ENCODE data around the gene MBP. TPM values are rescaled to one million over a fixed set of nuclear protein-coding genes. Genes with fewer than 3 reads are reported as not detected.

The MBP gene
- total RNA-seq, 2 donors from 2014 or later, result 15.4 to 15.8 TPM

DNA sequence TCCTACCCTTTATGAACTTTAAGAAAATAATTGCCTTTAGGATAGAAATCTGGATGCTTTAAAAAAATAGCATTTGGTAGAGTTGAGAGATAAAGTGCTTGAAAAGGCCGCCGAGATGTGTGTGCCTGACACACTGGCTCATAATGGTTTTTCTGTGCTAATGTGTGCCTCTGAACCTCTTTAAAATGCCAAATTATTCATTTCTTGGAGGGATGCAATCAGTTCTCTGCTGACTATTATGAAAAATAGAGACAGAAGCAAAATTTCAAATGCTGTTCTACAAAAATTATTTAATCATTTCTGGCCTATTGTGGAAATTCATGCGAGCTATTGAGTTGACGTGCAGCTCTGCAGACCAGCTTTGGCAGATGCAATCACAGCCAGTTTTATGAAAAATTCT is 18.0 kb upstream of the MBP start:
- no peaks in the 10 kb centered on the region for H3K4me1 ChIP-seq

DNA sequence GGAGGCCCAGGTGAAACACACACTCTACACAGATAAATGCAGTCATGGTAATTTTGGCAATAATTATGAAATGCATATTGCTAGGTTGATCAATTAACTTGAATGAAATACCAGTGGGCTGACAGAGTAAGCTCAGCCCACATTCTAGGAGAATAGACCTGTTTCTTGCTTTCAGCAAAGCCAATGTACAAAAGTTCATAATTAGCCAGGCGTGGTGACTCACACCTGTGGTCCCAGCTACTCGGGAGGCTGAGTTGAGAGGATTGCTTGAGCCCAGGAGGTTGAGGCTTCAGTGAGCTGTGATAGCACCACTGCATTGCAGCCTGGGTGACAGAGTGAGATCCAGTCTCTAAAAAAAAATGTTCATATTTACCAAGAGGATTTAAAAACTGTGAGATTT is 15.7 kb upstream of the MBP start:
- no peak overlapping the region for H3K4me3 ChIP-seq
- H3K27me3 ChIP-seq, result no peaks in the 10 kb centered on the region
- no peaks in the 10 kb centered on the region for H3K36me3 ChIP-seq
- peaks cover 0 to 3% of the 10 kb centered on the region in 2 donors for H3K9me3 ChIP-seq
- no peaks in the 10 kb centered on the region for H3K4me1 ChIP-seq
- TF ChIP-seq, protein P1, sequence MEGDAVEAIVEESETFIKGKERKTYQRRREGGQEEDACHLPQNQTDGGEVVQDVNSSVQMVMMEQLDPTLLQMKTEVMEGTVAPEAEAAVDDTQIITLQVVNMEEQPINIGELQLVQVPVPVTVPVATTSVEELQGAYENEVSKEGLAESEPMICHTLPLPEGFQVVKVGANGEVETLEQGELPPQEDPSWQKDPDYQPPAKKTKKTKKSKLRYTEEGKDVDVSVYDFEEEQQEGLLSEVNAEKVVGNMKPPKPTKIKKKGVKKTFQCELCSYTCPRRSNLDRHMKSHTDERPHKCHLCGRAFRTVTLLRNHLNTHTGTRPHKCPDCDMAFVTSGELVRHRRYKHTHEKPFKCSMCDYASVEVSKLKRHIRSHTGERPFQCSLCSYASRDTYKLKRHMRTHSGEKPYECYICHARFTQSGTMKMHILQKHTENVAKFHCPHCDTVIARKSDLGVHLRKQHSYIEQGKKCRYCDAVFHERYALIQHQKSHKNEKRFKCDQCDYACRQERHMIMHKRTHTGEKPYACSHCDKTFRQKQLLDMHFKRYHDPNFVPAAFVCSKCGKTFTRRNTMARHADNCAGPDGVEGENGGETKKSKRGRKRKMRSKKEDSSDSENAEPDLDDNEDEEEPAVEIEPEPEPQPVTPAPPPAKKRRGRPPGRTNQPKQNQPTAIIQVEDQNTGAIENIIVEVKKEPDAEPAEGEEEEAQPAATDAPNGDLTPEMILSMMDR (IDR thresholded peaks at IDR 0.05), result no peak
- no peak overlapping the region for H3K27ac ChIP-seq
- DNase-seq (ENCODE audit: low spot score), result no peak

More for the DNA sequence above, 18.0 kb upstream of the MBP start:
- no peaks in the 10 kb centered on the region for H3K27me3 ChIP-seq
- no peak for DNase-seq (ENCODE audit: low spot score)
- H3K4me3 ChIP-seq, result no peak overlapping the region
- H3K9me3 ChIP-seq, result no peaks in the 10 kb centered on the region
- H3K27ac ChIP-seq, result no peak overlapping the region
- no peaks in the 10 kb centered on the region for H3K36me3 ChIP-seq
- TF ChIP-seq, protein P1 (IDR thresholded peaks at IDR 0.05), result no peak

GRCh38 chr18:77147418-77147852 is 14.9 kb upstream of the MBP start:
- TF ChIP-seq, protein P1 (IDR thresholded peaks at IDR 0.05), result no peak
- peaks cover 0 to 3% of the 10 kb centered on the region in 2 donors for H3K9me3 ChIP-seq
- no peak overlapping the region for H3K4me3 ChIP-seq
- DNase-seq (ENCODE audit: low spot score), result no peak
- no peaks in the 10 kb centered on the region for H3K4me1 ChIP-seq
- no peak overlapping the region for H3K27ac ChIP-seq
- H3K27me3 ChIP-seq, result no peaks in the 10 kb centered on the region
- H3K36me3 ChIP-seq, result no peaks in the 10 kb centered on the region

DNA sequence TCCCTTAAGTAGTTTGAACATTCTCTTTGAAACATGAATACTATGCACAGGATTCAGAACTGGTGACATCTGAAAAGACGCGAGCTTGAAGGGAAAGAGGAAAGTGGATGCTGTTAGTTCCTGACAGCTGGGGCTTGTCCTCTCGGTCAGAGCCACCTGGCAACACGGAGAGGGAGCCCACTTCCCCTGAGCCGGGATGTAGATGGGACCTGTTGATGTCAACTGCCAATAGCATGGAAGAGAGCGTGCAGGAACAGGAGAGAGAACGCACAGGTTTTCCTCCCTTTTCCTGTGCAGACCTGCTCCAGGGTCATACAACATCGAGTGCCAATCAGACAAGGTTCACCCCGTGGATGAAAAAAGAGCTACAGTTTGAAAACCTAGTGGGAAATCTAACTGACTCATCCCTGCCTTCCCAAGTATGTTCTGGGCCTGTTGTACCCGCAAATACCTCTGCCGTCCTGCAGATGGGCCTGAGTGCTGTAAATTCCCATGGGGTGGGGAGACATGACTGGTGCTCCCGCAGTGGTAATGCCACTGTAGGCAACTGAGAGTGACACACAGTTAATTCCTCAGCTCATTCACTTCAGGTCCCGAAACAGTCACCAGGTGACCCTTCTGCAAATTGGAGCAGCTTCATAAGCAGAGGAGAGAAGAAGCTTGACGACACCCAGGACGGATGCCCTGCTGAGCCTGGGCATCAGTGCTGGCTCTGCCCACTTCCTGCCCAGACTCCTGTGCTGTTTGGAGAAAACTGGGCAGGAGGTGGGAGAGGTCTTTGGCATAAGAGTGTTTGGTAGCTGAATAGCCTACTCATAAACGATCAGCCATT is 13.9 kb upstream of the MBP start:
- no peak for DNase-seq (ENCODE audit: low spot score)
- Histone ChIP-seq H3K4me3 (no peak overlapping the region), H3K27ac (no peak overlapping the region), H3K4me1 (no peaks in the 10 kb centered on the region), H3K9me3 (peaks cover 0 to 3% of the 10 kb centered on the region in 2 donors), H3K27me3 (no peaks in the 10 kb centered on the region), H3K36me3 (no peaks in the 10 kb centered on the region)
- TF ChIP-seq, protein P1 (IDR thresholded peaks at IDR 0.05), result no peak

DNA sequence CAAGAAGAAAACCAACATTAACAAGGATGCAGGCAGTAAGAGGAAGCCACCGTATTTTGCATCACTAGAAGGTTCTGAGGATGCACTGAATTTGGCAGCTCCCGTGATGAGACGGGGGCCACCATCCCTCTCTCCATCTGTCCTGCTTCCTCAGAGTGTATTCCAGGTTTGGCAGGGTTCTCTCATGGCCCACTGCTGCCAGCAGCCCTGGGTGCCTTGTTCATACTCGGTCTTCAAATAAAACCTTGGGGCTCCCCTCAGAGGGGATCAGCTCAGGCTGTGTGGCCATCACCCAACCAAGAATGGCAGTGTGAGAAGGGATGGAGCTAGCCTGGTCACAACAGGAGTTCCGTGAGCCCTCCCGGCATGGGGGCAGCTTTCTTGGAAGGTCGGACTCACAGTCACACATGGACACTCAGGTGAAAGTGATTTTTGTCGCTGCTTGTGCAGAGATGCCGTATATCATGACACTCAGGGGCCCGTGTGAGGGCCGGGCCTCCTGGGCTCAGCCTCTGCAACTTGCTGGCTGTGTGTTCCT is 12.8 kb upstream of the MBP start:
- Histone ChIP-seq H3K9me3 (peaks cover 0 to 3% of the 10 kb centered on the region in 2 donors), H3K4me3 (no peak overlapping the region), H3K4me1 (no peaks in the 10 kb centered on the region), H3K27ac (no peak overlapping the region), H3K36me3 (no peaks in the 10 kb centered on the region), H3K27me3 (no peaks in the 10 kb centered on the region)
- TF ChIP-seq, protein P1 (IDR thresholded peaks at IDR 0.05), result no peak
- no peak for DNase-seq (ENCODE audit: low spot score)

All from right atrium auricular region (tissue), 2 donors.